GM19099 (cell line): ENCODE measurements around the gene TMEM179B.

Experiments used
- POLR2A ChIP-seq: IDR thresholded peaks from 3 replicates; pipeline ENCODE4 v1.6.1; 2011; ENCODE audit warnings: low read depth; ENCODE audit not compliant: insufficient read length; ENCODE audit errors: extremely low read depth

TMEM179B gene, protein sequence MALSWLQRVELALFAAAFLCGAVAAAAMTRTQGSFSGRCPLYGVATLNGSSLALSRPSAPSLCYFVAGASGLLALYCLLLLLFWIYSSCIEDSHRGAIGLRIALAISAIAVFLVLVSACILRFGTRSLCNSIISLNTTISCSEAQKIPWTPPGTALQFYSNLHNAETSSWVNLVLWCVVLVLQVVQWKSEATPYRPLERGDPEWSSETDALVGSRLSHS

GRCh38 chr11:62787005-62787759 lies at the start of gene TMEM179B:
Gene TMEM179B (plus strand): TSS chr11:62787402. CDS start chr11:62787432, 30 bp downstream.
- TF ChIP-seq POLR2A: peak; percentile 99

DNA sequence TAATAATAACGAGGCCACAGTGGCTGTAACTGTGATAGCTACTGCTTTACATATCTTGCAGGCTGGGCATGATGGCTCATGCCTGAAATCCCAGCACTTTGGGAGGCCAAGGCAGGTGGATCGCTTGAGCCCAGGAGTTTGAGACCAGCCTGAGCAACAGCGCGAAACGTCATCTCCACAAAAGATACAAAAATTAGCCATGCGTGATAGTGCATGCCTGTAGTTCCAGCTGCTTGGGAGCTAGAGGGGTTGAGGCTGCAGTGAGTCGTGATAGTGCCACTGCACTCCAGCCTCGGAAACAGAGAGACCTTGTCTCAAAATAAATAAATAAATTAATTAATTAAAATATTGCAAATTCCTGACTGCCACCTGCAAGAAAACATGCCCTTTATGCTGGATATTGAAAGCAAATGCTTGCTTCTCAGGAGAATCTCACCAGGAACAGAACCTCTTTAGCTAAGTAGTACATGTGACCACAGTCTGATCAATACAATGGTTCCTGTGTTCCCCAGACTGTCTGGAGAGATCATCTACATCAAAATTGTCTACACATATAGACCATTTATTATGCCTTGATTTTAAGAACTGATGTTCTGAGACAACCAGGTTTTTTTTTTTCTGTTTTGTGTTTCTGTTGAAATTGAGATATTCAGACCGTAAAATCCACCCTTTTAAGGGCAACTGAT lies 39.6 kb upstream of the TMEM179B start:
- no peak for TF ChIP-seq POLR2A

GRCh38 chr11:62752177-62752785 lies 34.9 kb upstream of the TMEM179B start:
- no peak for TF ChIP-seq POLR2A

DNA sequence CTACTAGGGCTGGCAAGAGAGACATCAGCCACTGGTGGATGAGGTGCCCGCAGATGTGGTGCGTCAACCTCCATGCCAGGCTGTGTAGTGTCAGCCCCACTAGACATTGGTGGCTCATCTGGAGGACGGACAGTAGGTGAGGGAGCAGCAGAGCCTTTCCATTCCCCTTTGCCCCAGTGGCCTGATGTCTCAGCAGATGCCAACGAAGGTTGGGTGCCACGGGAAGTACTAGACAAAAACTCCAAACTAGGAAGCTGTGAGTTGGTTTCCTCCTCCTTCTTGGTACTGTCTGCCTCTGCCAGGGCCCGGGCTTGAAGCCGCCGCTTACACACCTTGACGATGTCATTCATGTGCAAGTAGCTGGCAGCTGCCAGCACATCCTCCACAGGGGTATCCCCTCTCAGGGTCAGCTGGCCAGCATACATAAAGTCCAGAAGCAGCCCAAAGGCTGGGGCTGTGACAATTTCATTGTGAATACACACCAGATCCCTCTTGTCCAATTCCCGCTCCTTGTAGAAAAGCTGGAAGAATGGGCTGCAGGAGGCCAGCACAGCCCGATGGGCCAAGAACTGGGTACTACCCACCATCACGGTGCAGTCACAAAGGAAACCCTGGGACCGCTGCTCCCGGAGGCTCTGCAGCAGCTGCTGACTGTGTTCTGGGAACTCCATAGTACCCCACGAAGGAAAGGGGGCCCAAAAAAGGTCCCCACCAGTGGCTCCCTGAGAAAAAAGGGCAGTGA lies 34.0 kb upstream of the TMEM179B start:
- TF ChIP-seq POLR2A: no peak

DNA sequence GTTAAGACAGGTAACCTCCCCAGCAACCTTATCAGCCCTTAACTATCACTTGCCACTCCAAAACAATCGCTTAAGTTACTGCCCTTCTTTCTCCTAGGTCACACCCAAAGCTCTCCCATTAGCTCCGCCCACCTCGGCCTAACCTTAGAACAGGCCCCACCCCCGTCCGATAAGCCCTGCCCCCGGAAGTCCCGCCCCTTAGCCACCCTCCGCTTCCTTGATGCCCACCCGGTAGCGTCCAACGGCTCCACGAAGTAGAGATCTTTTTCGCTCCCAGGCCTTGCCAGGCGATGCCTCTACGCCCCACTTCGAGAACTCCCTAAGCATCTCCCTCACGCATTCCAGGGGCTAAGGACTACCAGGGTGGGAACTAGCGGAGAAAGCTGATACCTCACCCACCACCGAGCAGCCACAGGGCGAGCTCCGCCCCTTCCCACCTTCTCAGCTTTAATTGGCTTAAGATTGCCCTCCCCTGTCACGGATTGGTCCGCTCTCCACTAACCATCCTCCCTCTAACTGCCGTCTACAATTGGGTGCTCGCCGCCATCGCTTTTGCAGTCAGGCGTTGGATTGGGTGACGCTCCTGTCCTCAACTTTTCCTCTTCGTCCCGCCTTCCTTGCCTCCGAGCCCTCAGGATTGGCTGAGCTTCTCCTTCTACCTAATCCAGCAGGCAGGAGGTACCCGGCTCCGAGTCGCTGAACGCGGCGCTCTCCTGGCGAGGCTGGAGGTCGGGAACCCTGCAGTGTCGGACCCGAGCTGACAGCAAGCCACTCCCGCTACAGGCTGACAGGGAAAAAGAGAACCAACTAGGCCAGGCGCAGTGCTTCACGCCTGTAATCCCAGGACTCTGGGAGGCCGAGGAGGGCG lies 33.2 kb upstream of the TMEM179B start, which contains the start of gene ZBTB3:
Gene ZBTB3, minus strand, starts transcription at position 425 of the 868 bp plus-strand sequence. CDS start 496 bp downstream, outside the sequence.
- TF ChIP-seq POLR2A: peak; percentile 87

GRCh38 chr11:62755086-62755615 lies 32.1 kb upstream of the TMEM179B start:
- TF ChIP-seq POLR2A: no peak

DNA sequence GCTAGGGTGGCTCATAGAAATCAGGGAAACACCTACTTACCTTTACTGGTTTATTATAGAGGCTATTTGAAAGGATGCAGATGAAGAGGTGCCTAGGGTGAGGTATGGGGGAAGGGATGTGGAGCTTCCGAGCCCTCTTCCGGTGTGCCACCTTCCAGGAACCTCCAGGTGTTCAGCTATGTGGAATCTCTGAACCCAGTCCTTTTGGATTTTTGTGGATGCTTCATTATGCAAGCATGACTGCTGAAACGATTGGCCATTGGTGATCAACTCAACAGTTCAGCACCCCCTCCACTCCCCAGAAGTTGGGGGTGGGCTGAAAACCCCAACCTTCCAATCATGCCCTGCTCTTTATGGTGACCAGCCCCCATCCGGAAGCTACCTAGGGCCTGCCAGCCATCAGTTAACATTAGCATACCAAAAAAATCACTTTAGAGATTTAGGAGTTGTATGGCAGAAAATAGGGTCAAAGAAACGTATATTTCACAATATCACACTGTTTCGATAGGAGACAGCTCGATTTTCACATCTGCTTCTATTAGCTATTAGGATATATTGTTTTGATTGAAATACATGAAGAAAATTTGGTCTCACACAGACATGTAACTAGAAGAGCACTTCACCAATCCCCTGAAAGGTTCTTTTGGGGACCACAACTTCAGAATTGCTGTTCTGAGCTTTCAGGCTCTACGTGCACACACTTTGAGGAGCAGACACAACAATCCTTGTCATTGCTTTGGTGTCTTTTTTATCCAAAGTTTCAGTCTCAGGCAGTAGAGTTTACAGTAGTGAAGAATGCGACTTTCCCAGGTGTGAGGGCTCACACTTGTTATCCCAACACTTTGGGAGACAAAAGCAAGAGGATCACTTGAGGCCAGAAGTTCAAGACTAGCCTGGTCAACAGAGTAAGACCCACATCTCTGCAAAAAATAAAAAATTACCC lies 29.1 kb upstream of the TMEM179B start:
- TF ChIP-seq POLR2A: no peak

GRCh38 chr11:62770778-62771143 lies 16.4 kb upstream of the TMEM179B start:
- no peak for TF ChIP-seq POLR2A

DNA sequence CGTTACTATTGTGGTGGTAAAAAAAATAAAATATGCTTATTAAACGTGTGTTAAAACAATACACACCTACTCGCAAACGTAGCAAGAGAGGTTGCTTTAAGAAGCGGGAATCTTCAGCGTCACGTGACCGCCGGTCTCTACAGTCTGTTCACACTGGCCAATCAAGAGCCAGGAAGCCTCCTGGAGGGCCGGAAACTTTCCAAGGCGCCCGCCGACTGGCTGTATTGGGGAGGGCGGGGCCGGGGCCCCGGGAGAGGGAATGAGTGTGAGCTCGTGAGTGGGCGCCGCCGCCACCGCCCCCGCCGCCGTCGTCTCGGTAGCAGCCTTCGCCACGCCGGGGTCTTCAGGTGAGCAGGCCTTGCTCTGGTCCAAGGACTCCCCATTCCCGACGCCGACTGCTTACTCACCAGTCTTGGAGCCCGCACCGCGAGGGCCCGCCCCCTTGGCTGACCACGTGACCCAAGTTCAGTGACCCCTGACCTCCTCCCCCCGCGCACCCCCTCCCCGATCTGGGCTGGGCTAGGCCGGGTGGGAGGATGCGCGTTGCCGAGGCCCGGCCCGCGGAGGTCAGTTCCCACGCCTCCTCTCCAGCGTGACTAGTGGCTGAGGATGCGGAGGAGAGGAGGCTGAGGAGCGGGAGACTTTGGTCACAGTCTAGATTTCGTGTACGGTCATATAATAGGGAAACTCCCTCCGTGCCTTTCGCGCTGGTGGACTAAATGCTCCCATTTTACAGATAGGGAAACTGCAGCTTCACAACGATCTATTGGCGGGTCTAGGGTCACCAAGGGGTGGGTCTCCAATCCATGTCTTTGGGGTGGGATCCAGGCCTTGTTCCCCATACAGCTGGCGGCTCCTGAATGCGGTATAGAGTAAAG lies 15.8 kb upstream of the TMEM179B start, which contains the start of gene TAF6L:
Gene TAF6L, plus strand, starts transcription at position 253 of the 878 bp plus-strand sequence. CDS start 4,388 bp downstream, outside the sequence.
- peak; percentile 77 for TF ChIP-seq POLR2A

- no peak for TF ChIP-seq POLR2A
Measured at GRCh38 chr11:62774407-62774806, 12.8 kb upstream of the TMEM179B start.

DNA sequence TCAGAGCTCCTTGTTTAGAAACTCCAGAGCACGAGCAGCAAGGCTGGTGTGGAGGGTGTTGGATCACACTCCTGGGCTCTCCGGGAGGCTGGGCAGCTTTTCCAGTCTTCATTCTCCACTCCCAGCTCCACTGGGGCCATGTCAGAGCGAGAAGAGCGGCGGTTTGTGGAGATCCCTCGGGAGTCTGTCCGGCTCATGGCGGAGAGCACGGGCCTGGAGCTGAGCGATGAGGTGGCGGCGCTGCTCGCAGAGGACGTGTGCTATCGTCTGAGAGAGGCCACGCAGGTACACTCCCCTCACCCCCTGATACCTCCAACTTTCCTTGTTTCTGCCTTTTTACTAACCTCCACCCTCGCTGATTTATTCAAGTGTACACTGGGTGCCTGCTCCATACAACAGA lies 11.6 kb upstream of the TMEM179B start:
- no peak for TF ChIP-seq POLR2A
